Activated B cell treated with CpG ODN at 0.5 μM for 24 hours (primary cell): ENCODE data around the gene FREY1. TPM values are rescaled to one million over a fixed set of nuclear protein-coding genes. Genes with fewer than 3 reads are reported as not detected.

Experiments used
- ATAC-seq: fragments of 200-7000 bp; cut with Tn5 transposase; one replicate; pipeline ENCODE4 v1.10.0; 2021; ENCODE audit warnings: low read depth, mild to moderate bottlenecking, moderate library complexity
- CTCF ChIA-PET: fragments of 350-600 bp; sonication (Branson Sonifier 250); formaldehyde crosslinking; loops from one replicate; lab custom pipeline; 2021; ENCODE audit warnings: antibody characterized with exemption; lab: Charles Lee
- POLR2A ChIA-PET: fragments of 350-600 bp; sonication (Branson Sonifier 250); formaldehyde crosslinking; loops from one replicate; lab custom pipeline; 2021; ENCODE audit warnings: antibody characterized with exemption; lab: Charles Lee
- DNase-seq: peaks from one replicate; pipeline ENCODE4 v3.0.0; 2022
- H3K27ac Mint-ChIP-seq: one replicate; pipeline ENCODE4 v1.8.0; 2020; ENCODE audit warnings: mixed read lengths
- H3K27me3 Mint-ChIP-seq: one replicate; pipeline ENCODE4 v1.8.0; 2021; ENCODE audit warnings: mixed read lengths
- H3K36me3 Mint-ChIP-seq: one replicate; pipeline ENCODE4 v1.8.0; 2021; ENCODE audit warnings: low read depth, mixed read lengths
- H3K4me1 Mint-ChIP-seq: one replicate; pipeline ENCODE4 v1.8.0; 2021; ENCODE audit warnings: mixed read lengths
- H3K4me3 Mint-ChIP-seq: one replicate; pipeline ENCODE4 v1.8.0; 2020; ENCODE audit warnings: mild to moderate bottlenecking, mixed read lengths
- H3K9me3 Mint-ChIP-seq: one replicate; pipeline ENCODE4 v1.8.0; 2020; ENCODE audit warnings: mixed read lengths
- intact Hi-C: fragments of 100-400 bp; cut with micrococcal nuclease; formaldehyde crosslinking; loops from one replicate; pipeline ENCODE4 v1.15.1; 2024
- total RNA-seq: library from RNA; stranded (reverse); gene quantifications from 2 replicates; pipeline ENCODE4 v1.2.3, GENCODE V29; 2022
- TF ChIP-seq, protein P1 (sequence below): fragments of 200-600 bp; IDR thresholded peaks from one replicate; pipeline ENCODE4 v1.8.0; 2022; ENCODE audit warnings: antibody characterized with exemption, mild to moderate bottlenecking

Gene FREY1
- total RNA-seq, 1 donor from 2014 or later, result 4.6 TPM

DNA sequence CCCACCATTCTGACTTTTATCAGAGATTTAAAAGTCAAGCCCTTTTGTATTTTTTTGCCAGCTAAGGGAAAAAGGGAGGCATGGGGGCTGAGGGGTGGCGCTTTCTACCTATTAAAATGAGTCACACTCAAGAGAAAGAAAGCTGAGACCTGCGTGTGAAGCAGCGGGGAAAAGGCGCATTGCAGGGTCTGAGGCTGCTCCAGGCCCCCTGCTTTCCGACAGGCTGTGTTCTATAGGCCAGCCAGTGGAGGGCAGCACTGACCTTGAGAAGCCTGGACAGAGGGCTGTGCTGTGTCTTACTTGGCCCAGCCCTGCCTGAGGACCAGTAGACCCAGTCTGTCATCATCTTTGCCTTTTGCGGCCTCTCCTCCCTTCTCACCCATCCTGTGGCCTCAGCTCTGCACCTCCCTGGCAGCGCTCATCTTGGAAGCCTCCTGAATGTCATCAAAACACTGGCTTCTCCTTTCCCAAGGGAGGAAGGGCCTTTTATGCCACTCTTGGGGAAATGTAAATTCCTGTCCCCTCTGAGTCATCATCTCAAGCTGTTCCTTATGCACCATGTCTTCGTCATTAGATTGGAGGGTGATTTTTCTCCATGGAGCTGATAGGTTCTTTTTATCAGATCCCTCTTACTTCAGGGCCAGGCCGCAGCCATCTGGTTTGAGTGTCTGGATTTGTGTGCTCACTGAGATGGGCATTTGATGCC, 34.3 kb downstream of the FREY1 start:
- CTCF ChIA-PET, result interaction anchor here (0.7 to 7.0 kb wide), 8 partner anchors 12 to 140 kb away, joined by 3 to 78 read pairs (median 5); no protein-coding TSS in a partner anchor
- Mint-ChIP-seq H3K4me3 (no peak overlapping the region), H3K27me3 (no peaks in the 10 kb centered on the region), H3K9me3 (no peaks in the 10 kb centered on the region), H3K36me3 (peaks cover 93% of the 10 kb centered on the region), H3K4me1 (no peaks in the 10 kb centered on the region), H3K27ac (no peak overlapping the region)
- DNase-seq (peak; percentile 31), ATAC-seq (peak; percentile 81)
- TF ChIP-seq, protein P1, sequence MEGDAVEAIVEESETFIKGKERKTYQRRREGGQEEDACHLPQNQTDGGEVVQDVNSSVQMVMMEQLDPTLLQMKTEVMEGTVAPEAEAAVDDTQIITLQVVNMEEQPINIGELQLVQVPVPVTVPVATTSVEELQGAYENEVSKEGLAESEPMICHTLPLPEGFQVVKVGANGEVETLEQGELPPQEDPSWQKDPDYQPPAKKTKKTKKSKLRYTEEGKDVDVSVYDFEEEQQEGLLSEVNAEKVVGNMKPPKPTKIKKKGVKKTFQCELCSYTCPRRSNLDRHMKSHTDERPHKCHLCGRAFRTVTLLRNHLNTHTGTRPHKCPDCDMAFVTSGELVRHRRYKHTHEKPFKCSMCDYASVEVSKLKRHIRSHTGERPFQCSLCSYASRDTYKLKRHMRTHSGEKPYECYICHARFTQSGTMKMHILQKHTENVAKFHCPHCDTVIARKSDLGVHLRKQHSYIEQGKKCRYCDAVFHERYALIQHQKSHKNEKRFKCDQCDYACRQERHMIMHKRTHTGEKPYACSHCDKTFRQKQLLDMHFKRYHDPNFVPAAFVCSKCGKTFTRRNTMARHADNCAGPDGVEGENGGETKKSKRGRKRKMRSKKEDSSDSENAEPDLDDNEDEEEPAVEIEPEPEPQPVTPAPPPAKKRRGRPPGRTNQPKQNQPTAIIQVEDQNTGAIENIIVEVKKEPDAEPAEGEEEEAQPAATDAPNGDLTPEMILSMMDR, result no peak
- intact Hi-C loops, result loop anchor here (1.0 kb wide), 1 partner anchor 133 kb away; no protein-coding TSS in a partner anchor
- POLR2A ChIA-PET, result no interaction called here

DNA sequence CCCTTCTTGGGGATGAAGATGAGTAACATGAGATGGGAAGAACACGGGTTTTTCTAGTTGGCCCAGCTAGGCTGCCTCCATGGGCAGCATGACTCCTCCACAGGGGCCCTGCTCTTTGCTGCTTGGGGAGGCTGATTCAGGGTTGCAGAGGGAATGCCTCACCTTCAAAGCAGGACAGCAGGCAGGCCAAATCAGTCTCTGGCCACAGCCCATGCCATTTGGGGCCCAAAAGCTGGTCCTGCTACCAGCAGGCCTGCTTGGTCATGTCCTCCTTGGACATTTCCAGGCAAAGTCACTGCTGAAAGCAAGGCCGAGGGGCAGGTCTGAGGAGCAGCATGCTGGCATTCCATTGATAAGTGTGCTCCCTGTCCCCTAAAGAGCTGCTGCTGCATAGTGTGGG, 35.4 kb downstream of the FREY1 start:
- DNase-seq (no peak), ATAC-seq (no peak)
- CTCF ChIA-PET, result interaction anchor here (1.1 to 7.0 kb wide), 3 partner anchors 94 to 141 kb away, joined by 3 to 78 read pairs (median 19); no protein-coding TSS in a partner anchor
- no peaks in the 10 kb centered on the region for H3K27me3 Mint-ChIP-seq
- TF ChIP-seq, protein P1, result no peak
- H3K4me3 Mint-ChIP-seq, result no peak overlapping the region
- H3K36me3 Mint-ChIP-seq, result peaks cover 94% of the 10 kb centered on the region
- intact Hi-C loops, result loop anchor here (1.0 kb wide), 1 partner anchor 135 kb away; no protein-coding TSS in a partner anchor
- POLR2A ChIA-PET, result interaction anchor here (0.8 kb wide), 1 partner anchor 436 kb away, joined by 3 read pairs; no protein-coding TSS in a partner anchor
- no peak overlapping the region for H3K27ac Mint-ChIP-seq
- no peaks in the 10 kb centered on the region for H3K4me1 Mint-ChIP-seq
- no peaks in the 10 kb centered on the region for H3K9me3 Mint-ChIP-seq

DNA sequence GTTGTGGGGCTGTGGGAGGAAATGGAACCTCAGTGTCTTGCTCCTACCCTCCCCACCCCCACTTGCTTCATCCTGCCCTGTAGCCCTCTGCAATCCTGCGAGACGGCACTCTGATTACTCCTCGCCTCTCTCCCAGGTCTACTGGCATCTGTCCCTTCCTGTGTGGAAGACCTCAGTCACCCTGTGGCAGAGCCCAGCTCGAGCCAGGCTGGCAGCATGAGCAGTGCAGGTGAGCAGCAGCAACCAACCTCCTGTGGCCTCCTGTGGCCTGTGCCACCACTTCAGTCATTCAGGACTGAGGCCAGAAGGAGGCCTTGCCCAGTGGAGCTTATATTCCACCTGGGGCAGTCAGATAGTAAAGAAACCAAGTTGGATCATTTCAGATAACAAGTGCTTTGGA, 36.4 kb downstream of the FREY1 start:
- intact Hi-C loops, result no loop called here

DNA sequence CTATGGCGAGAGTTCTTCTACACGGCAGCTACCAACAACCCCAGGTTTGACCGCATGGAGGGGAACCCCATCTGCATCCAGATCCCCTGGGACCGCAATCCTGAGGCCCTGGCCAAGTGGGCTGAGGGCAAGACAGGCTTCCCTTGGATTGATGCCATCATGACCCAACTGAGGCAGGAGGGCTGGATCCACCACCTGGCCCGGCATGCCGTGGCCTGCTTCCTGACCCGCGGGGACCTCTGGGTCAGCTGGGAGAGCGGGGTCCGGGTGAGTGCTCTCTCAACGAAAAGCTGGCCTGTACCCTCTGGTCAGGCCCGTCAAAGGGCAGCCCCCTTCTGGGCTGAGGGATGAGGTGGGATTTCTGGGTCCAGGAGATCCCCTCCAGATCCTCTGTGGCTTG, 37.5 kb downstream of the FREY1 start:
- no peaks in the 10 kb centered on the region for H3K4me1 Mint-ChIP-seq
- CTCF ChIA-PET, result interaction anchor here (7.0 kb wide), 1 partner anchor 138 kb away, joined by 78 read pairs; no protein-coding TSS in a partner anchor
- no peaks in the 10 kb centered on the region for H3K9me3 Mint-ChIP-seq
- intact Hi-C loops, result no loop called here
- no peak for DNase-seq
- H3K27me3 Mint-ChIP-seq, result no peaks in the 10 kb centered on the region
- no peak for ATAC-seq
- H3K4me3 Mint-ChIP-seq, result no peak overlapping the region
- TF ChIP-seq, protein P1, result no peak
- H3K27ac Mint-ChIP-seq, result no peak overlapping the region
- POLR2A ChIA-PET, result interaction anchor here (0.6 kb wide), 1 partner anchor 160 kb away, joined by 5 read pairs; no protein-coding TSS in a partner anchor
- peaks cover 94% of the 10 kb centered on the region for H3K36me3 Mint-ChIP-seq

More for the DNA sequence above, 36.4 kb downstream of the FREY1 start:
- no peak overlapping the region for H3K27ac Mint-ChIP-seq
- ChIA-PET POLR2A (interaction anchor here (0.5 kb wide), 1 partner anchor 1794 kb away, joined by 3 read pairs; no protein-coding TSS in a partner anchor), CTCF (interaction anchor here (7.0 kb wide), 1 partner anchor 137 kb away, joined by 78 read pairs; no protein-coding TSS in a partner anchor)
- H3K9me3 Mint-ChIP-seq, result no peaks in the 10 kb centered on the region
- DNase-seq, result no peak
- TF ChIP-seq, protein P1, result no peak
- H3K27me3 Mint-ChIP-seq, result no peaks in the 10 kb centered on the region
- peaks cover 94% of the 10 kb centered on the region for H3K36me3 Mint-ChIP-seq
- no peak overlapping the region for H3K4me3 Mint-ChIP-seq
- ATAC-seq, result no peak
- no peaks in the 10 kb centered on the region for H3K4me1 Mint-ChIP-seq

DNA sequence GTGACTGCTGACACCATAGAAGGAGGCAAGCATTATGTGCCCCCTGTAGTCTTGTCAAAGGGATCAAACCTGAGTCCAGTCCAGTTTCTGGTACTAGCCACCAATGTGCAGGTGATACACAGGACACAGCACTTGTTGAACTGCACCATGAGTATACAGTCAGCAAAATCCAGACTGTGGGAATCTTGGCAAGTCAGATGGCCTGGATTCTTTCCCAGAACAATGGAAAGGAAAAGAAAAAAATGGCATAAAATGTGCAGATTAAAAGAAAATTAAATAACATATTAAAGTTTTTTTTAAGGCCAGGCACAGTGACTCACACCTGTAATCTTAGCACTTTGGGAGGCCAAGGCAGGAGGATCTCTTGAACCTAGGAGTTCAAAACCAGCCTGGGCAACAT, 43.0 kb downstream of the FREY1 start:
- Mint-ChIP-seq H3K36me3 (peaks cover 93% of the 10 kb centered on the region), H3K27ac (no peak overlapping the region), H3K4me1 (no peaks in the 10 kb centered on the region), H3K4me3 (no peak overlapping the region), H3K9me3 (no peaks in the 10 kb centered on the region), H3K27me3 (no peaks in the 10 kb centered on the region)
- DNase-seq (no peak), ATAC-seq (no peak)
- intact Hi-C loops, result no loop called here
- ChIA-PET POLR2A (no interaction called here), CTCF (no interaction called here)
- TF ChIP-seq, protein P1, result no peak
